GM19193 (cell line): ENCODE data around the gene ARL5C.

Source experiments
- POLR2A ChIP-seq: IDR thresholded peaks from 4 replicates; pipeline ENCODE4 v1.6.1; 2011; ENCODE audit not compliant: insufficient read depth, insufficient read length; ENCODE audit errors: extremely low read depth

ARL5C gene

DNA sequence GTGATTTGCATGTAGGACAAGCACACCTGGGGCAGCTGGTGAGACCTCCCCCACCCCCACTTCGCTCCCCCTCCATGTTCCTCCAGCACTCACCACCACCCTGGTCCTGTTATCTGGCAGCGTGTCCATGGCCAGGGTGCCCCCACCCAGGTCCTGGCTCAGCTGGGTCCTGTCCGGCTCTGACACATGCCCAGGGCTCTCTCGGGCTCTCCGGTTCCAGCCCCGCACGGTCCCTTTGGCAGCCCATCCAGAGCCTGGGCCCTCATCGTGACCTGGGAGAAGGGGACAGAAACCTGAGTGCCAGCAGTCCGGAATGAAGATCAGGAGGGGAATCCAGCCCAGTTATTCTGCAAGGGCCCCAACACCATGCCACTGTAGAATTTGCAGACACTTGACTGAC is 26.4 kb downstream of the ARL5C start:
- no peak for TF ChIP-seq POLR2A

GRCh38 chr17:39139161-39139511 is 26.8 kb downstream of the ARL5C start:
- no peak for TF ChIP-seq POLR2A

DNA sequence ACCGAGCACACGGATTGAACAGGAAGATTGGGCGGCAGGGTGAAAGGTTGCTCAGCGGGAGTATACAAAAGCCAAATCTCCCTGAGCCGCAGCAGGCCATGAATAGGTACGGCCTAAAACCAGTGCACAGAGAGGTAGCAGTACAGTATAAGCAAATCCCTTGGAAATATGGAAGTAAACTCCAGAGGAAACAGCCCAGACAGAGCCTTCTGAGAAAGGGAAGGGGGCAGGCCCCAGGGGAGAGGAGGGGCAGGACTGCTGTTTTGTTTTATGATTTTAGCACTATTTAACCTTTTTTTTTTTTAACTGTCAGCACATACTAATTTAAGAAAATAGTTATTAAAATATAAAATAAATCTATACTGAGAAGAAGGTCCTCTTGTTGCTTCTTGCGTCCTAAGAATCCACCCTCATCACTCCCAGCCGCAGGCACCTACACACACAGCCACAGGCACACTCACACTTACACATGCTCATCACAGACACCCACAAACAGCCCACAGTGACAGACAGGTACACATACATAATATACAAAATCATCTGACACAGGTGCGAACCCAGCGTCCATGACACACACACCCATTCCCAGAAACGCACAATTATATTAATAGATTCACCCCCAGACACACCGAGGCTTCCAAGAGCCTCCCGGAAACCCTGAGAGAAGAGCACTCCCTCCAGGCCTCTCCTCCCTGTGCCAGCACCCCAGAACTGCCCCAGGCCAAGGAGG is 27.4 kb downstream of the ARL5C start:
- TF ChIP-seq POLR2A: no peak

DNA sequence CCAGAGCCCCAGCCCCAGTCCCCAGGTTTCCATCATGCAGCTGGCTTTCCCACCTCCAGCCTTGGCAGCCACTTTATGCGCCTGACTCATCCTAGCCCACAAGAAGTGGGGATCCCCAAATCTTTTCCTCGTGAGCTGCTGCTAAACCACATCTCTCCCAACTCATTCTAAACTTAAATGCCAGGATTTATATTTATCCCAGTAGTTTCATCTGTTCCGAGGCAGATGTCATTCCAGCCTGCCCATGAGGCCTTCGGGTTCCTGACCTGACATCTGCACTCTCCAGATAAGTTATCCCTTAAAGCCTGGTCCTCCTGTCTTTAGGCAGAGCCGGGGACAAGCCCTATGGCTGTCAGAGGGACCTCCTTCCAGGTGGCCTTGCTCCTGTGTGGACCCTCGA is 31.1 kb downstream of the ARL5C start:
- TF ChIP-seq POLR2A: no peak

DNA sequence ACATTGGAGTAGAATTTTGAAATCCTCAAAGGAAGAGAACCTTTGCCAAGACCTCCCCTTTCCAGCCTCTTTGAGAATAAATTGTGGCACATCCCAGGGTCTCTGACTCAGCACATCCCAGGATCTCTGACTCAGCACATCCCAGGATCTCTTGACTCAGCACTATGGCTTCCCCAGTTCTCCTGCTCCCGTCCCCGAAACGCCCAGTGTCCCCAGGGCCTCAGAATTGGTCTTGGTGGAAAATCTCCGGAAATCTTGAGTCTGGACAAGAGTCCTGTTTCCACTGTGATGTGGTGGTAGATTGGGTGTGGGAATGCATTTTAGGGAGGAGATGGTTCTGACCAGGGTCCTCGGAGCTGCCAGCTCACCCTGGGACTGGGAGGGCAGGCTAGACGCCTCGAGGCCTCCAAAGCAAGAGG is 33.8 kb downstream of the ARL5C start:
- no peak for TF ChIP-seq POLR2A

DNA sequence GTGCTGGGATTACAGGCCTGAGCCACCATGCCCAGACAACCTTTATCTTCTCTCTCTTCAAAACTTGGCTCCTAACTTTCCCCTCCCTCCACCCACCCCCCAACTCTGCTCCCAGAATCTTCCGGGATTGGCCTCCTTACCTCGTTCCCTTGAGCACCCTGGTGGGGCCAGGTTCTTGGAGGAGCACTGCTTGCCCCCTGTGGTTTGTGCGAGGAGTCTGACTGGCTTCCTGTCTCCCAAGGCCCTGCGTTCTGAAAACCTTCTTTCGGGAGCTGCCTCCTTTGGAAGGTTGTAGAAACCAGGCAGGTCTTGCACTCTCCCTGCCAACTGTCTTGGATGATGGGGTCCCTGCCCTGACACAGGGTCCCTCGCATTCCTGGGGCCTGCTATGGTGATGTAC is 34.3 kb downstream of the ARL5C start:
- no peak for TF ChIP-seq POLR2A

DNA sequence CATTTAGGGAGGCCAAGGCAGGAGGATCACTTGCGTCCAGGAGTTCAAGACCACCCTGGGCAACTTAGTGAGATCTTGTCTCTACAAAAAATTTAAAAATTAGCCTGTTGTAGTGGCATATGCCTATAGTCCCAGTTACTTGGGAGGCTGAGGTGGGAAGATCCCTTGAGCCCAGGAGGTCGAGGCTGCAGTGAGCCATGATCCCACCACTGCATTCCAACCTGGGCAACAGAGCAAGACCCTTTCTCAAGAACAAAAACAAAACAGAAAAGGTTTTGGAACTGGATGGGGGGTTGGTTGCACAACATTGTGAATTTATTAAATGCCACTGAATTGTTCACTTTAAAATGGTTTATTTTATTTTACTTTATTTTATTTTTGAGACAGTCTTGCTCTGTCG is 35.8 kb downstream of the ARL5C start:
- TF ChIP-seq POLR2A: no peak

DNA sequence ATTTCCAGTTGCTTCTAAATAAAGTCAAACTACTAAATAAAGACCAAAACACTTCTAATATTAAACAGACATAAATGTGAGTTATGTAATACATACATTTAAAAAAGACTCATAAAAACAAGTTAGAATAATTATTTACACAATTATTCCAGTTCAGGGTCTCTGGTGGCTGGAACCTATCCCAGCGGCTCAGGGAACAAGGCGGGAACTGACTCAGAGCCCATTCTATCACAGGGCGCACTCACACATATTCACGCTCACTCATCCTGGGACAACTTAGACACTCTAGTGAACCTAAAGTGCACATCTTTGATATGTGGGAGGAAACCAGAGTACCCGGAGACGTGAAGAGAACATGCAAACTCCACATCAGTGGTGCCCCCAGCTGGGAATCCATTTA is 39.5 kb downstream of the ARL5C start:
- TF ChIP-seq POLR2A: no peak

DNA sequence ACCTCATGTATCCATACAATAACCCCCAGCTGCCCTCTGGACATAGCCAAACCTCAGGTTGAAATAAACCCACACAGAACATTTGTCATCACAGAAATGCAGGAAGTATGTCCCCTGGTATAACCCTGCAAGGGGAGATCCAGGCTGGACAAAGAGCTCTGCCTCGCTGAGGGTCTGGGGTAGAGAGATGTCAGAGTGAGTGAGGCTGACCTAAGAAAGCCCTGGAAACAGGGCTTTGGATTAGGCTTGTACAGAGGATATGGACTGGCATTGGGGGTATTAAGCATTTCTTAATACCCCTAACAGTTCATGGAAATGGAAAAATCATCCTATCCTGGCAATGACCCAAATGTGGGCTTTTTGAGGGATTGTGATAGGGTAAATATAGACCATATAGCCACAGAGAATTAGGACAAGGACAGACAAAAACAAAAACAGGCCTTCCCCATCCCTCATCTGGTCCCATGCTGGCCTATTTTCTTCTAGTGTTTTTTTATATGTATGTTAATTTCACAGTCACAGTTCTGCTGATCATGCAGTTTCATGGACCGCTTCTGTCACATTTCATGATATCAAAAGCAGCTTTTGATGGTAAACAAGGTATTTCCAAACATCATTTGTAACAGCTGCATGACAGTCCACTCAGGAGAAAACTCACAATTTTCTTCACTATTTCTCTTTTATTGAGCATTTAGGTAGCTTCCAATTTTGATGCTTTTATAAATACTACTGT is 40.7 kb downstream of the ARL5C start:
- TF ChIP-seq POLR2A: no peak

GRCh38 chr17:39123627-39124026 is 42.3 kb downstream of the ARL5C start:
- TF ChIP-seq POLR2A: no peak

- no peak for TF ChIP-seq POLR2A
Measured at GRCh38 chr17:39122991-39123390, 43.0 kb downstream of the ARL5C start.

- TF ChIP-seq POLR2A: no peak
Measured at GRCh38 chr17:39118674-39119419, 47.1 kb downstream of the ARL5C start.

- TF ChIP-seq POLR2A: no peak
Measured at GRCh38 chr17:39116224-39116623, 49.7 kb downstream of the ARL5C start.

DNA sequence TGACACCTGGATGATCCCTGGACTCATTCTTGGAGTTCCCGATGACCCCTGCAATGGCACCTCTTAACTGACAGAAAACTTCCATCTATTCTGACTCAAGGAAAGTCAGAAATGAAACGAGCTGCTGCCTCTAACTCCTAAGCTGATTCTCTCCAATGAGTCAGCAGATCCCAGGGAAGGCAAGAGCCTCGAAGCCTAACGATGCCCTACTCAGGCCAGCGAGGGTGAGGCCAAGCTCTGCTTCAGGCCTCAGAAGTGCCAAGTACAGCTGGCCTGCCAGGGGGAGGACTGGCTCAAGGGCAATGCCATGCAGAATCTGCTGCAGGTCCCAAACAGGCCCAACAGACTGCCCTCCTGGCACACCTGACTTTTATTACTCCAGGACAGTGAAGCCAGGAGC is 50.8 kb downstream of the ARL5C start:
- no peak for TF ChIP-seq POLR2A

DNA sequence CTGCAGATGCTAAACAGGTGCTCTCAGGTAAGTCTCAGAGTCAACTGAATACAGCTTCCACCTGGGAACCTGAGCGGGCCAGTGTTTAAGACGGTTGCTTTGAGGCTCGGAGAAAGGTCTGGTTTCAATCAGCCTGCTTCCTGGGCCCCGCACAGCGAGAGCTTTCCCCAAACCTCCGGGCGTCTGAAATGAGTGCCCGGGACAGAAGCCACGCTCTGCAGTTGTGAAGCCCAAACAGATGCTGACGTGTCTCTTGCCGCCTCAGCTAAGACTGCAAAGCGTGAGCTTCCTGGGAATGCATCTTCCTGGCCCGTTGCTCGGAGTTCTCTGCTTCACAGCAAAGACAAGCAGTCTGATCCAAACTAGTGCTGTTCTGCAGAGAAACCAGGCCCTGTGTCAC is 51.2 kb downstream of the ARL5C start:
- TF ChIP-seq POLR2A: no peak

DNA sequence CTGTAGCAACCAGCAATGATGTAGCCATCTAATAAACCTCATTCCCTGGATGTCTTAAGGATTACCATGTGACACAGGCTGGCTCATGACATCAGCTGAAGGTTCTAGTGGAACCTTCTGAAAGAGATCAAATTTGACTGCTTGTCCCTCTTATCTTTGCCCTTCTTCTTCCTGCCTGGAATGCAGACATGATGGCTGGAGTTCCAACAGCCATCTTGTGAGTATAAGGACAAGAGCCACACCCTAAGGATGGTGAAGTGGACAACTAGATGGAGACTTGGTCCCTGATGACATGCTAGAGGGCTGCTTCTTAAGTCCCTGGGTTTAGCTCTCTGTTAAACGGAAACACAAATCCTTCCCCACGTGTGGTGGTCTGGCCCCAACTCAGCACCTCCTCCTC is 52.1 kb downstream of the ARL5C start:
- TF ChIP-seq POLR2A: no peak

GRCh38 chr17:39110435-39111136 is 55.4 kb downstream of the ARL5C start:
- no peak for TF ChIP-seq POLR2A
